ENCODE measurements around the gene PIMREG. TPM values are rescaled to one million over a fixed set of nuclear protein-coding genes. Genes with fewer than 3 reads are reported as not detected.

The PIMREG gene
- total RNA-seq, 1 experiment from 2014 or later: 28.3 TPM

GRCh38 chr17:6408735-6409134 is 35.5 kb upstream of the PIMREG start:
- Mint-ChIP-seq H3K27ac (ENCODE audit: unreplicated experiment) (no peak overlapping the region), H3K36me3 (ENCODE audit: insufficient read depth, unreplicated experiment) (no peaks in the 10 kb centered on the region), H3K4me1 (ENCODE audit: low read depth, unreplicated experiment) (no peaks in the 10 kb centered on the region), H3K9me3 (ENCODE audit: low read depth, unreplicated experiment) (no peaks in the 10 kb centered on the region), H3K4me3 (ENCODE audit: low read depth, unreplicated experiment) (no peak overlapping the region), H3K27me3 (ENCODE audit: unreplicated experiment) (peaks cover 87% of the 10 kb centered on the region)
- CTCF ChIA-PET: no interaction called here
- intact Hi-C loops (cut with micrococcal nuclease; ENCODE audit: unreplicated experiment): no loop called here
- DNase-seq: no peak
- TF ChIP-seq CTCF (IDR thresholded peaks at IDR 0.05; ENCODE audit: unreplicated experiment): no peak
- BruUV-seq (replicated peaks): no TSS peak

- CTCF ChIA-PET: interaction anchor here (0.8 to 1.4 kb wide), 6 partner anchors 11 to 826 kb away, joined by 3 to 5 read pairs (median 4); no protein-coding TSS in a partner anchor
- H3K9me3 Mint-ChIP-seq (ENCODE audit: low read depth, unreplicated experiment): no peaks in the 10 kb centered on the region
- no peaks in the 10 kb centered on the region for H3K4me1 Mint-ChIP-seq (ENCODE audit: low read depth, unreplicated experiment)
- BruUV-seq (replicated peaks): no TSS peak
- no peak for DNase-seq
- H3K27me3 Mint-ChIP-seq (ENCODE audit: unreplicated experiment): peaks cover 98% of the 10 kb centered on the region
- H3K36me3 Mint-ChIP-seq (ENCODE audit: insufficient read depth, unreplicated experiment): no peaks in the 10 kb centered on the region
- peak; percentile 30 for TF ChIP-seq CTCF (IDR thresholded peaks at IDR 0.05; ENCODE audit: unreplicated experiment)
- no peak overlapping the region for H3K4me3 Mint-ChIP-seq (ENCODE audit: low read depth, unreplicated experiment)
- intact Hi-C loops (cut with micrococcal nuclease; ENCODE audit: unreplicated experiment): loop anchor here (2.0 kb wide), 1 partner anchor 134 kb away; no protein-coding TSS in a partner anchor
- H3K27ac Mint-ChIP-seq (ENCODE audit: unreplicated experiment): no peak overlapping the region
Observed at GRCh38 chr17:6413065-6413464, 31.2 kb upstream of the PIMREG start.

GRCh38 chr17:6415616-6416015 is 28.6 kb upstream of the PIMREG start:
- CTCF ChIA-PET: no interaction called here
- TF ChIP-seq CTCF (IDR thresholded peaks at IDR 0.05; ENCODE audit: unreplicated experiment): no peak
- Mint-ChIP-seq H3K27ac (ENCODE audit: unreplicated experiment) (no peak overlapping the region), H3K36me3 (ENCODE audit: insufficient read depth, unreplicated experiment) (no peaks in the 10 kb centered on the region), H3K4me1 (ENCODE audit: low read depth, unreplicated experiment) (peaks cover 6% of the 10 kb centered on the region), H3K4me3 (ENCODE audit: low read depth, unreplicated experiment) (no peak overlapping the region), H3K9me3 (ENCODE audit: low read depth, unreplicated experiment) (no peaks in the 10 kb centered on the region), H3K27me3 (ENCODE audit: unreplicated experiment) (peaks cover 81% of the 10 kb centered on the region)
- no TSS peak for BruUV-seq (replicated peaks)
- no peak for DNase-seq
- intact Hi-C loops (cut with micrococcal nuclease; ENCODE audit: unreplicated experiment): no loop called here

- intact Hi-C loops (cut with micrococcal nuclease; ENCODE audit: unreplicated experiment): loop anchor here (2.0 kb wide), 1 partner anchor 833 kb away; no protein-coding TSS in a partner anchor
- Mint-ChIP-seq H3K36me3 (ENCODE audit: insufficient read depth, unreplicated experiment) (no peaks in the 10 kb centered on the region), H3K4me3 (ENCODE audit: low read depth, unreplicated experiment) (no peak overlapping the region), H3K4me1 (ENCODE audit: low read depth, unreplicated experiment) (peaks cover 6% of the 10 kb centered on the region), H3K9me3 (ENCODE audit: low read depth, unreplicated experiment) (no peaks in the 10 kb centered on the region), H3K27ac (ENCODE audit: unreplicated experiment) (no peak overlapping the region), H3K27me3 (ENCODE audit: unreplicated experiment) (peaks cover 59% of the 10 kb centered on the region)
- no peak for TF ChIP-seq CTCF (IDR thresholded peaks at IDR 0.05; ENCODE audit: unreplicated experiment)
- CTCF ChIA-PET: interaction anchor here (0.5 kb wide), 1 partner anchor 831 kb away, joined by 3 read pairs; no protein-coding TSS in a partner anchor
- DNase-seq: peak; percentile 51
- no TSS peak for BruUV-seq (replicated peaks)
Observed at GRCh38 chr17:6420173-6420641, 24.0 kb upstream of the PIMREG start.

All from Calu3 (cell line).